Measurements from ENCODE around the gene HARS2. TPM values are rescaled to one million over a fixed set of nuclear protein-coding genes. Genes with fewer than 3 reads are reported as not detected.
A peak's percentile ranks its signal among the peaks of the same experiment; 100 is the strongest.
"Not testable (repeated sequence)": the region's sequence is repeated elsewhere in the genome, so short reads cannot be mapped to it uniquely, and the experiment has no call there.

The HARS2 gene, protein sequence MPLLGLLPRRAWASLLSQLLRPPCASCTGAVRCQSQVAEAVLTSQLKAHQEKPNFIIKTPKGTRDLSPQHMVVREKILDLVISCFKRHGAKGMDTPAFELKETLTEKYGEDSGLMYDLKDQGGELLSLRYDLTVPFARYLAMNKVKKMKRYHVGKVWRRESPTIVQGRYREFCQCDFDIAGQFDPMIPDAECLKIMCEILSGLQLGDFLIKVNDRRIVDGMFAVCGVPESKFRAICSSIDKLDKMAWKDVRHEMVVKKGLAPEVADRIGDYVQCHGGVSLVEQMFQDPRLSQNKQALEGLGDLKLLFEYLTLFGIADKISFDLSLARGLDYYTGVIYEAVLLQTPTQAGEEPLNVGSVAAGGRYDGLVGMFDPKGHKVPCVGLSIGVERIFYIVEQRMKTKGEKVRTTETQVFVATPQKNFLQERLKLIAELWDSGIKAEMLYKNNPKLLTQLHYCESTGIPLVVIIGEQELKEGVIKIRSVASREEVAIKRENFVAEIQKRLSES
- 29.8 TPM for total RNA-seq
- 10 to 100 TPM; 20.7 to 24.4 (median 22.2) TPM for polyA plus RNA-seq

DNA sequence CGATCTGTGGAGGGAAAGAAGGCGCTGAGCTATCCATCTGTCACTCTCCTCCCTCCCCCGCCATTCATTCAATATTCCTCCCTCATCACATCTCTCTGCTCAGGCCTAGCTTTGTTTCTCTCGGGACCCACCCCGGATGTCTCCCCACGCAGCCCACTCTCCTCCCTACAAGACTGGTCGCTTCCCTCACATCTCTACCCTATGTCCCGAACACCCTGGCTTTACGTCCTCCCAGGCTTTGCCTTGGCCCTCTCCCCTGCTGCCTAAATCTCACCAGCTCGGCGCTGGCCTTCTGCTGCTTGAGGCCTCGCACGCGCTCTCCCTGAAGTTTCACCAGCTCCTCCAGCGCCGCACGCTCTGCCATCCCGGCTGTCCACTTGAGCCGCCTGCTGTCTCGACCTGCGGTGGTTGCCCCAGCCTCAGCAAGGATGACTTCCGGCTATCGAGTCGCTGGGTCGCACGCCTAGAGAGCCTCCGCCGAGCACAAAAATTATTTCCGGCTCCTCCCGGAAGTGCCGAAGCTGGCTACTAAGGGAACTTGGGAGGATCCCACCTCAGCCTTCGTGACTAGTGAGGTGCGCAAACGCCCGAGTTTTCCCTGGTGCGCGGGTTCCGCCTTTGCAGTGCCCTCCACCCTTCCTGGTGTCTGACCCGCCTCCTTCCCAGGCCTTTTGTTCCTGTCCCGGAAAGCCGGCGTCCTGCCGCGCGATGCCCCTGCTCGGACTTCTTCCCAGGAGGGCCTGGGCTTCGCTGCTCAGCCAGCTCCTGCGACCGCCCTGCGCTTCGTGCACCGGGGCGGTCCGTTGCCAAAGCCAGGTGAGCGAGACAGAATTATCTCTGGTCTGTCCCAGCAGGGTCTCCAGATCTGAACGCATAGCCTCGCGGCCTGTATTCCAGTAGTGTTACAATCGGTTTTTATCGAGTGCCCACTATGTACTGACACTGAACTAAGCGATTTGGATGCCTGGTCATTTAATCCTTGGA lies at the start of gene HARS2, which contains the start of gene HARS1:
HARS2 (plus strand) TSS at position 515 of the 984 bp plus-strand sequence; CDS start at position 709, 194 bp downstream.
HARS1 (minus strand) TSS at position 430 of the 984 bp plus-strand sequence; CDS start at position 364, 66 bp downstream.
- ATAC-seq (ENCODE audit: low read depth in 2 of 2) = peak; percentile 95 to 98
- Histone ChIP-seq H3K4me1 (ENCODE audit: control insufficient read depth, insufficient read depth, low read length, poor library complexity, severe bottlenecking) (peaks cover 30% of the 10 kb centered on the region), H3K4me3 (ENCODE audit: low read depth, low read length) (peak within 1 kb of the TSS; percentile 92), H3K9me3 (ENCODE audit: control insufficient read depth in 2 of 2, low read length in 2 of 2) (no peaks in the 10 kb centered on the region), H3K27me3 (ENCODE audit: control insufficient read depth, insufficient read depth, low read length) (no peaks in the 10 kb centered on the region), H3K36me3 (ENCODE audit: control insufficient read depth, insufficient read depth, low read length) (peaks cover 37% of the 10 kb centered on the region), H3K27ac (ENCODE audit: insufficient read depth, low read length, poor library complexity, severe bottlenecking) (peak within 1 kb of the TSS; percentile 87)
- Mint-ChIP-seq H3K27me3 (no peaks in the 10 kb centered on the region), H3K36me3 (peaks cover 26% of the 10 kb centered on the region), H3K4me1 (peaks cover 18 to 58% (median 46%) of the 10 kb centered on the region in 4 donors), H3K27ac (peak within 1 kb of the TSS; percentile 97 to 100 (median 98)), H3K4me3 (peak within 1 kb of the TSS; percentile 91 to 99 (median 96)), H3K9me3 (peaks cover 0 to 1% (median 0%) of the 10 kb centered on the region in 7 donors)
- peak; percentile 77 to 92 (median 82) for DNase-seq

DNA sequence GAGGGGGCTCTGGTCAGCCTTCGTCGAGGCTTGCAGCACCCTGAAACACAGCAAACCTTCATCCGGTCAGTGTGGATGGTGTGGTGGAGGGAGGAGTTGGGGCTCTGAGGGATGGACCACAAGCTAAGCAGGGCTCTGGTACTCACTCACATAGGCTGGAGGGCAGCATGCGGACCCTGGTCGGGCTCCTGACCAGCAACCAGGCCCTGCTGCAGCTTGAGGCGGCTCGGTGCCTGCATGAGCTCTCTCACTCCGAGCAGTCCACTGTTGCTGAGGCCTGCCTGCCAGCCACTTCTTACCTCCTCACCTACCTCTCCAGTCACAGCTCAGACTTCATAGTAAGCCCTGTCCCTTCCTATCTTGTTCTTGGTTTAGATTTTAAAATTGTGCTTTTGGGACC lies 49.5 kb upstream of the HARS2 start:
- H3K27me3 ChIP-seq (ENCODE audit: control insufficient read depth, insufficient read depth, low read length) = no peaks in the 10 kb centered on the region
- Mint-ChIP-seq H3K4me1 (peaks cover 20 to 66% (median 34%) of the 10 kb centered on the region in 4 donors), H3K27ac (no peak overlapping the region), H3K27me3 (no peaks in the 10 kb centered on the region), H3K36me3 (peaks cover 19% of the 10 kb centered on the region), H3K4me3 (peak overlapping the region; percentile 0 to 94 (median 28)), H3K9me3 (peaks cover 0 to 1% (median 0%) of the 10 kb centered on the region in 7 donors)
- no peak overlapping the region for H3K4me3 ChIP-seq (ENCODE audit: low read depth, low read length)
- no peak overlapping the region for H3K27ac ChIP-seq (ENCODE audit: insufficient read depth, low read length, poor library complexity, severe bottlenecking)
- DNase-seq (no peak), ATAC-seq (ENCODE audit: low read depth in 2 of 2) (no peak)
- peaks cover 26% of the 10 kb centered on the region for H3K4me1 ChIP-seq (ENCODE audit: control insufficient read depth, insufficient read depth, low read length, poor library complexity, severe bottlenecking)
- no peaks in the 10 kb centered on the region for H3K9me3 ChIP-seq (ENCODE audit: control insufficient read depth in 2 of 2, low read length in 2 of 2)
- peaks cover 24% of the 10 kb centered on the region for H3K36me3 ChIP-seq (ENCODE audit: control insufficient read depth, insufficient read depth, low read length)

DNA sequence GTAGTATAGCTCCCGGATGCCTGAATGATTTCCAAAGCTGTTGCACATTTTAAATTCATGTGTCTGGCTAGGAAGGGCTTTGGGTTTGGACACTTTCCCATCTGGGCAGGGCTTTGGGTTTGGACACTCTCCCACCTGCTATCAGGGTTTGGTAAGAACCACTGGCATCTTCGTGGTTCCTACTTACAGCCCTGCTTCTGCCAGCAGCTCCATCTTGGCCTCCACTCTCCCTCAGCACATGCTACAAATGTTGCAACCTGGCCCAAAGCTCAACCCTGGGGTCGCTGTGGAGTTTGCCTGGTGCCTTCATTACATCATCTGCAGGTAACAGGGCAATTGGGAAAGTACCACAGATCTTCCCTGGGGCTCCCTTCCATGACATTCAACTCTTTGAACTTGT lies 48.5 kb upstream of the HARS2 start:
- no peak for DNase-seq
- Mint-ChIP-seq H3K9me3 (peaks cover 0 to 1% (median 0%) of the 10 kb centered on the region in 7 donors), H3K36me3 (peaks cover 23% of the 10 kb centered on the region), H3K4me3 (peak overlapping the region in 1 of 4 donors; percentile 94), H3K27ac (no peak overlapping the region), H3K4me1 (peaks cover 18 to 74% (median 34%) of the 10 kb centered on the region in 4 donors), H3K27me3 (no peaks in the 10 kb centered on the region)
- Histone ChIP-seq H3K27ac (ENCODE audit: insufficient read depth, low read length, poor library complexity, severe bottlenecking) (no peak overlapping the region), H3K4me1 (ENCODE audit: control insufficient read depth, insufficient read depth, low read length, poor library complexity, severe bottlenecking) (peaks cover 32% of the 10 kb centered on the region), H3K4me3 (ENCODE audit: low read depth, low read length) (no peak overlapping the region), H3K36me3 (ENCODE audit: control insufficient read depth, insufficient read depth, low read length) (peaks cover 24% of the 10 kb centered on the region), H3K9me3 (ENCODE audit: control insufficient read depth in 2 of 2, low read length in 2 of 2) (no peaks in the 10 kb centered on the region), H3K27me3 (ENCODE audit: control insufficient read depth, insufficient read depth, low read length) (no peaks in the 10 kb centered on the region)
- no peak for ATAC-seq (ENCODE audit: low read depth in 2 of 2)

DNA sequence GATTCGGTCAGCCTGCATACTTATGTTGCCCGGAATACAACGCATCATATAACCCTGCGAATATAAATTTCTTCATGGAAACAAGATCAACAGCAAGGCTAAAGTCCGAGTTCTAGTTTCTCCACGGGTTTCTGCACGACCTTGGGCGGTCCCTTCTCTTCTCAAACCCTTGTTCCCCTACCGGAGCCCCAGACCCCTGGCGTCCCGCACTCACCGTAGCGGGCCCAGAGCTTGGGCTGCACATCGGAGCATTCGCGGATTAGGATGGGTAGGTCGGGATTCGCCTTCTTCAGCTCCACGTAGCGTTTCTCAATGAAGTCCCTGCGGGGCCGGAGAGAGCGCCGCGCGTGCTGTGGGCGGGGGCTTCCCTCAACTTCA lies 44.2 kb upstream of the HARS2 start:
- H3K9me3 Mint-ChIP-seq = no peaks in the 10 kb centered on the region
- H3K27me3 ChIP-seq (ENCODE audit: control insufficient read depth, insufficient read depth, low read length) = no peaks in the 10 kb centered on the region
- H3K36me3 Mint-ChIP-seq = peaks cover 44% of the 10 kb centered on the region
- ATAC-seq (ENCODE audit: low read depth in 2 of 2) (no peak), DNase-seq (no peak)
- H3K4me3 ChIP-seq (ENCODE audit: low read depth, low read length) = peak overlapping the region; percentile 93
- H3K36me3 ChIP-seq (ENCODE audit: control insufficient read depth, insufficient read depth, low read length) = peaks cover 45% of the 10 kb centered on the region
- no peaks in the 10 kb centered on the region for H3K9me3 ChIP-seq (ENCODE audit: control insufficient read depth in 2 of 2, low read length in 2 of 2)
- H3K4me3 Mint-ChIP-seq = peak overlapping the region; percentile 97 to 99 (median 98)
- H3K4me1 Mint-ChIP-seq = peaks cover 12 to 77% (median 31%) of the 10 kb centered on the region in 4 donors
- no peaks in the 10 kb centered on the region for H3K27me3 Mint-ChIP-seq
- H3K27ac Mint-ChIP-seq = peak overlapping the region; percentile 66 to 99 (median 97)
- H3K4me1 ChIP-seq (ENCODE audit: control insufficient read depth, insufficient read depth, low read length, poor library complexity, severe bottlenecking) = peaks cover 28% of the 10 kb centered on the region
- H3K27ac ChIP-seq (ENCODE audit: insufficient read depth, low read length, poor library complexity, severe bottlenecking) = peak overlapping the region; percentile 97

DNA sequence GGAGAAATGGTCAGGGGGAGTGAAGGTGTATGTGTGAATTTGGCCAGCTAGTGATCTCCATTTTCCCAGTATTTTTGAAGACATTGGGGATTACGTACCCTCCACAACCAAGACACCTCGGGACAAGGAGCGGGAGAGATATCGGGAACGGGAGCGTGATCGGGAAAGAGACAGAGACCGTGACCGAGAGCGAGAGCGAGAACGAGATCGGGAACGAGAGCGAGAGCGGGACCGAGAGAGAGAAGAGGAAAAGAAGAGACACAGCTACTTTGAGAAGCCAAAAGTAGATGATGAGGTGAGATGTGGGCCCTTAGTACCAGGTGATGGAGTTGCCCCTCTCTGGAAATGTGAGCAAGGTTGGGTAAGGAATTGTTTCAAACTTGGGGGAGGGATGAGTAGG lies 32.4 kb upstream of the HARS2 start:
- Mint-ChIP-seq H3K36me3 (peaks cover 71% of the 10 kb centered on the region), H3K27me3 (no peaks in the 10 kb centered on the region), H3K9me3 (no peaks in the 10 kb centered on the region), H3K27ac (peak overlapping the region in 1 of 3 donors; percentile 67), H3K4me3 (peak overlapping the region in 2 of 4 donors; percentile 83 to 84), H3K4me1 (peaks cover 3 to 19% (median 11%) of the 10 kb centered on the region in 4 donors)
- Histone ChIP-seq H3K36me3 (ENCODE audit: control insufficient read depth, insufficient read depth, low read length) (peaks cover 90% of the 10 kb centered on the region), H3K4me1 (ENCODE audit: control insufficient read depth, insufficient read depth, low read length, poor library complexity, severe bottlenecking) (peaks cover under 1% of the 10 kb centered on the region), H3K9me3 (ENCODE audit: control insufficient read depth in 2 of 2, low read length in 2 of 2) (no peaks in the 10 kb centered on the region), H3K4me3 (ENCODE audit: low read depth, low read length) (no peak overlapping the region), H3K27ac (ENCODE audit: insufficient read depth, low read length, poor library complexity, severe bottlenecking) (no peak overlapping the region), H3K27me3 (ENCODE audit: control insufficient read depth, insufficient read depth, low read length) (no peaks in the 10 kb centered on the region)
- DNase-seq (no peak), ATAC-seq (ENCODE audit: low read depth in 2 of 2) (no peak)

DNA sequence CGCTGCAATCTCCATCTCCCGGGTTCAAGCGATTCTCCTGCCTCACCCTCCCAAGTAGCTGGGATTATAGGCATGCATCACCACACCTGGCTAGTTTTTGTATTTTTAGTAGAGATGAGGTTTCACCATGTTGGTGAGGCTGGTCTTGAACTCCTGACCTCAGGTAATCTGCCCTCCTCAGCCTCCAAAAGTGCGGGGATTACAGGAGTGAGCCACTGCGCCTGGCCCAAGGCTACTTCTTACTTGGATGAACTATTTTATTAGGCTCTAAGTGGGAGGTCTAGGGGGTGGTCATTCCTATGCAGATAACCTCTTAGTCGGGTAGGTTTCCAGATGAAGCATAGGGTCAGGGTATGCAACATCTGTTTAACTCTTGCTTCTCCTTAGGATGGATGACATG lies 30.9 kb upstream of the HARS2 start:
- H3K9me3 Mint-ChIP-seq; DNase-seq; H3K27me3 Mint-ChIP-seq; H3K9me3 ChIP-seq (ENCODE audit: control insufficient read depth in 2 of 2, low read length in 2 of 2); H3K27ac ChIP-seq (ENCODE audit: insufficient read depth, low read length, poor library complexity, severe bottlenecking); ATAC-seq (ENCODE audit: low read depth in 2 of 2); H3K27me3 ChIP-seq (ENCODE audit: control insufficient read depth, insufficient read depth, low read length); H3K4me3 ChIP-seq (ENCODE audit: low read depth, low read length): not testable (repeated sequence)
- Histone ChIP-seq H3K36me3 (ENCODE audit: control insufficient read depth, insufficient read depth, low read length) (peaks cover 75% of the 10 kb centered on the region), H3K4me1 (ENCODE audit: control insufficient read depth, insufficient read depth, low read length, poor library complexity, severe bottlenecking) (peaks cover 11% of the 10 kb centered on the region)
- Mint-ChIP-seq H3K27ac (peak overlapping the region in 2 of 3 donors; percentile 17 to 43), H3K4me3 (peak overlapping the region in 1 of 4 donors; percentile 68), H3K36me3 (peaks cover 58% of the 10 kb centered on the region), H3K4me1 (peaks cover 0 to 13% (median 9%) of the 10 kb centered on the region in 4 donors)

DNA sequence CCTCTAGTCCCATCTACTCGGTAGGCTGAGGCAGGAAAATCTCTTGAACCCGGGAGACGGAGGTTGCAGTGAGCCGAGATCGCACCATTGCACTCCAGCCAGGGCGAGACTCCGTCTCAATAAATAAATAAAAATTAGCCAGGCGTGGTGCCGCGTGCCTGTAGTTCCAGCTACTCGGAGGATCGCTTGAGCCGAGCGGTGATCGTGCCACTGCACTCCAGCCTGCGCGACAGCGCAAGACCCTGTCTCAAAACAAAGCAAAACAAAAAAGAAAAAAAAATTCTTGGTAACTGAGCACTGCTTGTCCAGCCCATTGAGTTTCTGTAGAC lies 27.3 kb upstream of the HARS2 start:
- peak overlapping the region; percentile 97 to 99 (median 98) for H3K4me3 Mint-ChIP-seq
- H3K9me3 ChIP-seq (ENCODE audit: control insufficient read depth in 2 of 2, low read length in 2 of 2) = no peaks in the 10 kb centered on the region
- H3K27me3 Mint-ChIP-seq = no peaks in the 10 kb centered on the region
- no peaks in the 10 kb centered on the region for H3K27me3 ChIP-seq (ENCODE audit: control insufficient read depth, insufficient read depth, low read length)
- peaks cover 5 to 47% (median 25%) of the 10 kb centered on the region in 4 donors for H3K4me1 Mint-ChIP-seq
- no peak for ATAC-seq (ENCODE audit: low read depth in 2 of 2)
- peaks cover 0 to 2% (median 0%) of the 10 kb centered on the region in 7 donors for H3K9me3 Mint-ChIP-seq
- H3K27ac Mint-ChIP-seq = peak overlapping the region; percentile 96 to 99 (median 97)
- H3K27ac ChIP-seq (ENCODE audit: insufficient read depth, low read length, poor library complexity, severe bottlenecking) = peak overlapping the region; percentile 97
- no peak for DNase-seq
- H3K4me1 ChIP-seq (ENCODE audit: control insufficient read depth, insufficient read depth, low read length, poor library complexity, severe bottlenecking) = peaks cover 30% of the 10 kb centered on the region
- H3K36me3 Mint-ChIP-seq = peaks cover 50% of the 10 kb centered on the region
- H3K4me3 ChIP-seq (ENCODE audit: low read depth, low read length) = peak overlapping the region; percentile 98
- H3K36me3 ChIP-seq (ENCODE audit: control insufficient read depth, insufficient read depth, low read length) = peaks cover 57% of the 10 kb centered on the region

All from CD4-positive, CD25-positive, alpha-beta regulatory T cell (primary cell).